GM21367 (cell line): ENCODE measurements around the gene UBASH3B.

Experiments
- ATAC-seq: cut with Tn5 transposase; IDR thresholded peaks from one replicate; pipeline ENCODE4 v1.9.1; 2021; ENCODE audit not compliant: unreplicated experiment

Gene UBASH3B

GRCh38 chr11:122780296-122780949, 124.9 kb downstream of the UBASH3B start:
- ATAC-seq: no peak

- peak; percentile 77 for ATAC-seq
These were observed 126.1 kb downstream of the UBASH3B start for GRCh38 chr11:122781378-122782195.

- ATAC-seq: no peak
These were observed 126.7 kb downstream of the UBASH3B start for GRCh38 chr11:122782222-122782621.

GRCh38 chr11:122784325-122784955, 128.9 kb downstream of the UBASH3B start:
- ATAC-seq: no peak

- ATAC-seq: no peak
These were observed 129.6 kb downstream of the UBASH3B start for GRCh38 chr11:122785031-122785541.

- ATAC-seq: no peak
These were observed 131.4 kb downstream of the UBASH3B start for GRCh38 chr11:122786896-122787295.

GRCh38 chr11:122788781-122789535, 133.4 kb downstream of the UBASH3B start:
- no peak for ATAC-seq

- ATAC-seq: no peak
These were observed 134.4 kb downstream of the UBASH3B start for GRCh38 chr11:122789907-122790306.

GRCh38 chr11:122791411-122791810, 135.9 kb downstream of the UBASH3B start:
- ATAC-seq: no peak

- ATAC-seq: no peak
These were observed 136.3 kb downstream of the UBASH3B start for GRCh38 chr11:122791836-122792235.

GRCh38 chr11:122793515-122793914, 138.0 kb downstream of the UBASH3B start:
- no peak for ATAC-seq

- no peak for ATAC-seq
These were observed 139.8 kb downstream of the UBASH3B start for GRCh38 chr11:122795307-122795706.

GRCh38 chr11:122796128-122796717, 140.7 kb downstream of the UBASH3B start:
- peak; percentile 79 for ATAC-seq

GRCh38 chr11:122797651-122798050, 142.1 kb downstream of the UBASH3B start:
- no peak for ATAC-seq

- no peak for ATAC-seq
These were observed 144.0 kb downstream of the UBASH3B start for GRCh38 chr11:122799406-122800105.

GRCh38 chr11:122802876-122803275, 147.4 kb downstream of the UBASH3B start:
- no peak for ATAC-seq

GRCh38 chr11:122803306-122803705, 147.8 kb downstream of the UBASH3B start:
- no peak for ATAC-seq

GRCh38 chr11:122803716-122804115, 148.2 kb downstream of the UBASH3B start:
- no peak for ATAC-seq

- no peak for ATAC-seq
These were observed 148.6 kb downstream of the UBASH3B start for GRCh38 chr11:122804161-122804560.

- no peak for ATAC-seq
These were observed 149.3 kb downstream of the UBASH3B start for GRCh38 chr11:122804796-122805195.
